Osteocyte (in vitro differentiated cells): Measurements from ENCODE around the gene NUFIP2. TPM values are rescaled to one million over a fixed set of nuclear protein-coding genes. Genes with fewer than 3 reads are reported as not detected.

Experiments
- DNase-seq: peaks from one replicate; pipeline ENCODE4 v3.0.0; 2021; ENCODE audit warnings: mixed read lengths; ENCODE audit not compliant: unreplicated experiment; ENCODE audit errors: extremely low spot score
- H3K27ac Mint-ChIP-seq: one replicate; pipeline ENCODE4 v1.8.0; 2021; ENCODE audit warnings: mild to moderate bottlenecking, mixed read lengths; ENCODE audit not compliant: unreplicated experiment
- H3K27me3 Mint-ChIP-seq: one replicate; pipeline ENCODE4 v1.8.0; 2021; ENCODE audit warnings: mixed read lengths; ENCODE audit not compliant: unreplicated experiment
- H3K36me3 Mint-ChIP-seq: one replicate; pipeline ENCODE4 v1.8.0; 2021; ENCODE audit warnings: mixed read lengths; ENCODE audit not compliant: unreplicated experiment
- H3K4me1 Mint-ChIP-seq: one replicate; pipeline ENCODE4 v1.8.0; 2021; ENCODE audit warnings: mixed read lengths; ENCODE audit not compliant: unreplicated experiment
- H3K4me3 Mint-ChIP-seq: one replicate; pipeline ENCODE4 v1.8.0; 2021; ENCODE audit warnings: mild to moderate bottlenecking, moderate library complexity, mixed read lengths; ENCODE audit not compliant: unreplicated experiment
- H3K9me3 Mint-ChIP-seq: one replicate; pipeline ENCODE4 v1.8.0; 2021; ENCODE audit warnings: mixed read lengths; ENCODE audit not compliant: unreplicated experiment
- CTCF ChIP-seq: fragments of 200-600 bp; sonication (generic); IDR thresholded peaks from 2 replicates; pipeline ENCODE4 v1.5.0; 2021; ENCODE audit warnings: antibody characterized with exemption, mild to moderate bottlenecking, moderate library complexity
- total RNA-seq: library from RNA; stranded (reverse); gene quantifications from 2 replicates; pipeline ENCODE4 v1.2.1, GENCODE V29; 2021

NUFIP2 gene
- total RNA-seq, 1 donor from 2014 or later = 46.8 TPM

DNA sequence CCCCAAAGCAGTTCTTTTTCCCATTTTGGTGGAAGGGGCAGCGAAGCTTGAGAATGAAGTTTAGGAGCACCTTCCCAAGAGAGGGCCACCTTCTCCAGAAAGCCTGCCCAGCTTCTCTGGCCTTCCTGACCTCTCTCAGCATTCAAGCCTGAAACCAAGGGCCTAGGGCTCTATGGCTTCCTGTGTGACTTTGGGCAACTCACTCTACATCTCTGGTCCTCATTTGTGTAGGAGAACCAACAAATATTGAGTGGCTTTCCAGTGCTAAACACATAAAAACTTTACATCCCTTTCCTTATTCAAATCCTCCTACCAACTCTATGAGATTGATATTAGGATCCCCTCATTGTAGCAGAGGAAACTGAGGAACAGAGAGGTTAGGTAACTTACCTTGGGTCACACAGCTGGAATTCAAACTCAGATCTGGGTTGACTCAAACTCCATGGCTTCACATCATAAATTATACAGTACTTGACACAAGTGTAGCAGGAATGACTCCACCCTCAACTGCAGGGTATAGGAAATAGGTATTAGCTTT is 81.8 kb downstream of the NUFIP2 start:
- Mint-ChIP-seq H3K4me3 (no peak overlapping the region), H3K36me3 (no peaks in the 10 kb centered on the region), H3K27me3 (peaks cover 9% of the 10 kb centered on the region), H3K9me3 (no peaks in the 10 kb centered on the region), H3K27ac (no peak overlapping the region), H3K4me1 (peaks cover 2% of the 10 kb centered on the region)
- TF ChIP-seq CTCF = no peak
- no peak for DNase-seq

GRCh38 chr17:29210879-29211278 is 83.1 kb downstream of the NUFIP2 start:
- Mint-ChIP-seq H3K9me3 (no peaks in the 10 kb centered on the region), H3K27me3 (peaks cover under 1% of the 10 kb centered on the region), H3K36me3 (no peaks in the 10 kb centered on the region), H3K27ac (no peak overlapping the region), H3K4me1 (peaks cover 2% of the 10 kb centered on the region), H3K4me3 (no peak overlapping the region)
- no peak for DNase-seq
- no peak for TF ChIP-seq CTCF

DNA sequence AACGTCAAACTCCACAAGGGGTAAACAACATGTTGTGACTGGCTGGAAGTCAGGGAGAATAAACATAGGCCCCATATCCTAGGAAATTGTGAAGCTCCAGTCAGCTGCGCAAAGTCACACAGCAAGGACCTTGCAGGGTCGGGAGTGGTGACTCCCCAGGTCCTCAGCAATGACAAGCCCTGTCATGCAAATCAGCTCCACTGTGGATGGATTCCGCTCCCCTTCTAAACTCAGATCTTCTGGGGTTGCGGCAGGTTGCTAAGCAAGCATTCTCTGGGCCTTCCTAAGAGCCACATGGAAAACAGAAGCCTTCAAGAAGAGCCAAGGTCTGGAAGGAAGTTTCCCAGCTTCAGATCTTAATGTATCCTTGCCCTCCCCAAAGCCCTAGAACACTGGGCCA is 84.9 kb downstream of the NUFIP2 start:
- TF ChIP-seq CTCF = no peak
- Mint-ChIP-seq H3K4me3 (no peak overlapping the region), H3K36me3 (no peaks in the 10 kb centered on the region), H3K9me3 (no peaks in the 10 kb centered on the region), H3K27ac (no peak overlapping the region), H3K27me3 (peaks cover 12% of the 10 kb centered on the region), H3K4me1 (peaks cover 2% of the 10 kb centered on the region)
- DNase-seq = no peak

GRCh38 chr17:29207975-29208374 is 86.0 kb downstream of the NUFIP2 start:
- Mint-ChIP-seq H3K27me3 (peaks cover 21% of the 10 kb centered on the region), H3K9me3 (no peaks in the 10 kb centered on the region), H3K4me3 (no peak overlapping the region), H3K4me1 (peaks cover 2% of the 10 kb centered on the region), H3K36me3 (no peaks in the 10 kb centered on the region), H3K27ac (no peak overlapping the region)
- DNase-seq = no peak
- no peak for TF ChIP-seq CTCF

Other genes starting within 250 kb of the NUFIP2 start
- 27.8 and 28.8 TPM in 2 replicates for gene MYO18A, start 113.8 kb downstream of the NUFIP2 start, total RNA-seq
- gene CRYBA1, start 47.3 kb downstream of the NUFIP2 start, total RNA-seq = not detected in 2 replicates
- 79.7 and 81.1 TPM in 2 replicates for gene TAOK1, start 96.2 kb upstream of the NUFIP2 start, total RNA-seq